ENCODE data around the gene PTTG1.
A peak's percentile ranks its signal among the peaks of the same experiment; 100 is the strongest.

PTTG1 gene

DNA sequence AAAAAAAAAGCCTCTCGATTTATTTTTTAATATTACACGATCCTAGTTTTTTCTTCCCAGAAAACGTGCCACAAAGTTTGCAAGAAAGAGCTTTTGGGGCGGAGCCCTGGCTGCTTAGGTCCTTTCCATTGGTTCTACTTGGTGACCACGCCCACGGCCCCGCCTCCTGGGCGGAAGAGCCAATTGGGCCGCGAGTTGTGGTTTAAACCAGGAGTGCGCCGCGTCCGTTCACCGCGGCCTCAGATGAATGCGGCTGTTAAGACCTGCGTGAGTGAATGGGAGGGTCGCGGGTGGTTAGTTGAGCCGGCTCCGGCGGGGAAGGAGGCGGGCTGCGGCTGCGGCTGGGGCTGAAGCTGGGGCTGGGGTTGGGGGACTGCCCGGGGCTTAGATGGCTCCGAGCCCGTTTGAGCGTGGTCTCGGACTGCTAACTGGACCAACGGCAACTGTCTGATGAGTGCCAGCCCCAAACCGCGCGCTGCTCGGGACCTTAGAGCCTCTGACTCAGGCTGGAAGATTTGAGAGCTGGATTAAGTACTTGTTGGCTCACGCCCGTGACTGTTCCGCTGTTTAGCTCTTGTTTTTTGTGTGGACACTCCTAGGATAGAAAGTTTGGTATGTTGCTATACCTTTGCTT, at the start of gene PTTG1:
Gene PTTG1 (plus strand): TSS at position 231 of the 634 bp plus-strand sequence. CDS start 458 bp downstream, outside the sequence.
- DNase-seq (ENCODE audit: insufficient read length, low spot score) (peak; percentile 41), FAIRE-seq (no peak)
- TF ChIP-seq, protein P1, sequence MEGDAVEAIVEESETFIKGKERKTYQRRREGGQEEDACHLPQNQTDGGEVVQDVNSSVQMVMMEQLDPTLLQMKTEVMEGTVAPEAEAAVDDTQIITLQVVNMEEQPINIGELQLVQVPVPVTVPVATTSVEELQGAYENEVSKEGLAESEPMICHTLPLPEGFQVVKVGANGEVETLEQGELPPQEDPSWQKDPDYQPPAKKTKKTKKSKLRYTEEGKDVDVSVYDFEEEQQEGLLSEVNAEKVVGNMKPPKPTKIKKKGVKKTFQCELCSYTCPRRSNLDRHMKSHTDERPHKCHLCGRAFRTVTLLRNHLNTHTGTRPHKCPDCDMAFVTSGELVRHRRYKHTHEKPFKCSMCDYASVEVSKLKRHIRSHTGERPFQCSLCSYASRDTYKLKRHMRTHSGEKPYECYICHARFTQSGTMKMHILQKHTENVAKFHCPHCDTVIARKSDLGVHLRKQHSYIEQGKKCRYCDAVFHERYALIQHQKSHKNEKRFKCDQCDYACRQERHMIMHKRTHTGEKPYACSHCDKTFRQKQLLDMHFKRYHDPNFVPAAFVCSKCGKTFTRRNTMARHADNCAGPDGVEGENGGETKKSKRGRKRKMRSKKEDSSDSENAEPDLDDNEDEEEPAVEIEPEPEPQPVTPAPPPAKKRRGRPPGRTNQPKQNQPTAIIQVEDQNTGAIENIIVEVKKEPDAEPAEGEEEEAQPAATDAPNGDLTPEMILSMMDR (IDR thresholded peaks at IDR 0.05; ENCODE audit: insufficient read depth, missing control alignments): no peak

DNA sequence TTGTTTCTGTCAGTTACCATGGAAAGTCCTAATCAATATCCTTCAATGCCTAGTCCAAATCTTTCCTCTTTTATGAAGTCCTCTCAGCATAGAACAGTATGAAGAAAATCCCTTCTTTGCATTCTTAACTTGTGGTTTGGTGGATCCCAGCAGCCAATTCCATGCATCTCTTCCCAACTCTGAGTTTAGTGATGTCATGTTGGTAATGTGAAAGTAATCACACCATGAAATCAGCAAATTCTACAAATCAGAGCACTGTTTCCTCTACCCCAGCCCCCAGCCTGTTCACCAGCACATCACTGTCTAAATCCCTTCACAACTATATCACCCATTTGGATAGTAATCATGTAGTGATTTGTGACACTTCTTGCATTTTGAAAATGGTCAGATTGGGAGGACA, 46.5 kb upstream of the PTTG1 start:
- TF ChIP-seq, protein P1 (IDR thresholded peaks at IDR 0.05; ENCODE audit: insufficient read depth, missing control alignments): no peak

DNA sequence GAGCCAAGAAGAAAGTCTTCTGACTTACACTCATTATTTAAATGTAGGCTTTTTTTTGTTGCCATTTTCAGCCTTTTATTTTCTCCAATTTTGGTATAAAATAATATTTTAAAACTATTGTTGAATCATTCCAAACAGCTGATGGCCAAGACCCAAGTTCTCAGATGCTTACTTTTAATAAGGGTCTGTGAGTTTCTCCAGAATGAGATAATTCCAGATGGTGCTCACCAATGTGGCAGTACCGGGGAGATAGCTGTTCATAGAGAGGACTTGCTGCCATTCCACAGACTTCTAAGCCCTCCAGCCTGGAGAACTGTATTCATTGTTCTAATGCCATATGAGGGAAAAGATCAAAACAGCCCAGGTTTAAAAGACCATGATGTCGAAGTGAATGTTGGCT, 46.0 kb upstream of the PTTG1 start:
- TF ChIP-seq, protein P1 (IDR thresholded peaks at IDR 0.05; ENCODE audit: insufficient read depth, missing control alignments): no peak
- DNase-seq (ENCODE audit: insufficient read length, low spot score) (no peak), FAIRE-seq (no peak)

More for the DNA sequence above, 46.5 kb upstream of the PTTG1 start:
- FAIRE-seq: no peak
- no peak for DNase-seq (ENCODE audit: insufficient read length, low spot score)

DNA sequence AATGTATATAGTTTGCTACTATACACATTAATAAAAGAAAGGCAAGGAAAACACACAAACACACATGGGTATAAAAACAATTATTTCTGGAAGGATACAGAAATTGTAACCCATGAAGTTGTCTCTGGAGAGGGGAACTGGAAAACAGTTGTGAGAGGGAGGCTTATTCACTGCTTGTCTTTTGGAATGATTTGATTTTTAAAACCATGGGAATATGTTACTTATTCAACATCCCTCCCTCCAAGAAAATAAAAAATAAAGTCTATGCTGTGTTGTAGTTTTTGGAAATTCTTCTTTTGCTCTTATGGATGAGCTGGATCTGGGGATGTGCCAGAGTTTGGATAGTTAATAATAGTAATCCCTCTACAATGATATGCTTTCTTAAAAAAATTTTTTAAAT, 45.2 kb upstream of the PTTG1 start:
- DNase-seq (ENCODE audit: insufficient read length, low spot score) (no peak), FAIRE-seq (no peak)
- TF ChIP-seq, protein P1 (IDR thresholded peaks at IDR 0.05; ENCODE audit: insufficient read depth, missing control alignments): no peak

DNA sequence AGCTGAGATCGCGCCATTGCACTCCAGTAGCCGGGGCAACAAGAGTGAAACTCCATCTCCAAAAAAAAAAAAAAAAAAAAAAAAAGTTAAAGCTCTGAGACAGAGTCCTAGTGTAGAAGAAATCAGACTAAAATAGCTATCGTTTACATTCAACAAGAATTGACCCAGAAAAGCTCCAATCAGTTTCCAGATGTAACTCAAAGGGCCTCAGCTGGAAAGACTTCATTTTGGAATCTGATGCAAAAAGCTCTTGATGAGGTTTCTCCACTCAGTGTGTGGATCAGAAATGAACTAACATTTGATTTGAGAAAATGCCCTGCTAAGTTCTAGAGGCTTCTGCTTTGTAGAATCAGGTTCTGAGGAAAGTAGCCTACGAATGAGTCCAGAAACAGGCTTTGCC, 44.0 kb upstream of the PTTG1 start:
- DNase-seq (ENCODE audit: insufficient read length, low spot score): no peak
- FAIRE-seq: no peak
- TF ChIP-seq, protein P1 (IDR thresholded peaks at IDR 0.05; ENCODE audit: insufficient read depth, missing control alignments): no peak

DNA sequence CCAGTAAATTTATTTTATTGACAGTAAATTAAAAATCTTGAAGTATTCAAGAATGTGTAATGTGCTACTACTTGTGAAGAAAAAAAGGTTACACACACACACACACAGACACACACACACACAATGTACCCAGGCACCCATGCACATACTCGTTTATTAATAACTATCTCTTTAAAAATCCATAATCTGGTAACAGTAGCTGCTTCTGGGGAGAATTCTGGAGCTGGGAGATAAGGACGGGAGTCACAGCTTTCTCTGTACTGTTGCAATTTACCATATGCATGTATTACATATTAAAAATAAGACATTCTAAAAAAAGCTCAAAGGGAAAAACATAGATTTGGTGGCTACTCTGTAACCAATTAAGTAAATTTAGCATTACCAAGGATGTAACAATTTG, 43.3 kb upstream of the PTTG1 start:
- FAIRE-seq (no peak), DNase-seq (ENCODE audit: insufficient read length, low spot score) (no peak)
- TF ChIP-seq, protein P1 (IDR thresholded peaks at IDR 0.05; ENCODE audit: insufficient read depth, missing control alignments): no peak

DNA sequence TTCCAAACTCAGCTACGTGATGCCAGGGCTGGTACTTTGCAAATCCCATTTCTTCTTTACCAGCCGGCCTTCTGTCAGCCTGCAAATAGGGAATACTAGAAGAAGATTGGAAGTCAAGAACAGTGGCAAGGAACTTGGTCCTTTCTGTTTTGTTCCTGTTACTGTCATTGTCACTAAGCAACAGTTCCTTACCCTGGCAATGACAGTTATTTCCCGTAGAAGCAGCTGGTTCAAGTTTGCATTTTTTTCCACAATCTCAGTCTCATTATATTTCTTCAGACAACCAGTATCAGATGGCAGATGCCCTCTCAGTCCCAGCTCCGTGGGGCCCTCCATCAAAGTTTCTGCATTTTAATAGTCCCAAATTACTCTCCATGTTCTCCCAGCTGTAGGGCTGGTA, 42.1 kb upstream of the PTTG1 start:
- FAIRE-seq (no peak), DNase-seq (ENCODE audit: insufficient read length, low spot score) (no peak)
- TF ChIP-seq, protein P1 (IDR thresholded peaks at IDR 0.05; ENCODE audit: insufficient read depth, missing control alignments): no peak
